Endodermal cell (in vitro differentiated cells): ENCODE results near the gene RUFY1. TPM values are rescaled to one million over a fixed set of nuclear protein-coding genes. Genes with fewer than 3 reads are reported as not detected.

Experiments
- DNase-seq: peaks from one replicate; pipeline ENCODE4 v3.0.0-alpha.2; 2017
- H3K27ac ChIP-seq: 2 replicates; pipeline ENCODE4 v1.5.1; 2013; ENCODE audit warnings: mild to moderate bottlenecking, low read depth, low read length, moderate library complexity
- H3K27me3 ChIP-seq: 2 replicates; pipeline ENCODE4 v1.6.1; 2013; ENCODE audit warnings: mild to moderate bottlenecking, low read length, moderate library complexity; ENCODE audit not compliant: insufficient read depth, control insufficient read depth, poor library complexity, severe bottlenecking
- H3K36me3 ChIP-seq: 2 replicates; pipeline ENCODE4 v1.7.0; 2013; ENCODE audit warnings: mild to moderate bottlenecking, low read length, moderate library complexity; ENCODE audit not compliant: control insufficient read depth, insufficient read depth
- H3K4me1 ChIP-seq: one replicate; pipeline ENCODE4 v1.7.0; 2013; ENCODE audit warnings: low read length; ENCODE audit not compliant: control insufficient read depth, insufficient read depth
- H3K4me3 ChIP-seq: 2 replicates; pipeline ENCODE4 v1.5.1; 2013; ENCODE audit warnings: mild to moderate bottlenecking, low read length, moderate library complexity
- H3K9ac ChIP-seq: 2 replicates; pipeline ENCODE4 v1.6.1; 2013; ENCODE audit warnings: mild to moderate bottlenecking, low read length, moderate library complexity; ENCODE audit not compliant: poor library complexity, severe bottlenecking; ENCODE audit errors: extremely low read depth
- H3K9me3 ChIP-seq: 2 replicates; pipeline ENCODE4 v1.6.1; 2013; ENCODE audit warnings: mild to moderate bottlenecking, low read length, moderate library complexity; ENCODE audit not compliant: control insufficient read depth
- H3K27ac Mint-ChIP-seq: 2 replicates; pipeline ENCODE4 v1.8.0; 2020; ENCODE audit warnings: mixed read lengths
- H3K27me3 Mint-ChIP-seq: 2 replicates; pipeline ENCODE4 v1.8.0; 2021; ENCODE audit warnings: mild to moderate bottlenecking, mixed read lengths; ENCODE audit not compliant: insufficient read depth
- H3K36me3 Mint-ChIP-seq: 2 replicates; pipeline ENCODE4 v1.8.0; 2020; ENCODE audit warnings: low read depth, mixed read lengths
- H3K4me1 Mint-ChIP-seq: 2 replicates; pipeline ENCODE4 v1.8.0; 2020; ENCODE audit warnings: mixed read lengths
- H3K4me3 Mint-ChIP-seq: 2 replicates; pipeline ENCODE4 v1.8.0; 2020; ENCODE audit warnings: mild to moderate bottlenecking, moderate library complexity, mixed read lengths
- H3K9me3 Mint-ChIP-seq: 2 replicates; pipeline ENCODE4 v1.8.0; 2020; ENCODE audit warnings: mild to moderate bottlenecking, mixed read lengths
- CTCF ChIP-seq: fragments of 200-600 bp; sonication (generic); conservative IDR thresholded peaks from 2 replicates; pipeline ENCODE4 v1.5.0; 2021; ENCODE audit warnings: antibody characterized with exemption, mild to moderate bottlenecking
- WGBS, 2 experiments: methylation state at CpG; one replicate each; pipeline versions ENCODE4 v1.1.5 to v1.1.7; 2013; ENCODE audit warnings: missing lambda C conversion rate in 2 of 2, mixed read lengths in 1 of 2; ENCODE audit not compliant: insufficient coverage in 1 of 2, insufficient read length in 1 of 2; 5-methylcytosine and 5-hydroxymethylcytosine counted together
- total RNA-seq, 2 donors: library from RNA; stranded (reverse); fragmentation: NEBNext Ultra II Directional in 1 of 2; extraction: Animal tissue kit (Norgen Biotek cat#: 25700) in 1 of 2; gene quantifications; 2 replicates in 1 of 2; 3 replicates in 1 of 2; pipeline ENCODE4 v1.2.1, GENCODE V29; 2021

The RUFY1 gene
- total RNA-seq, 2 donors from 2014 or later, result 45.7 to 74.0 TPM

- H3K36me3 Mint-ChIP-seq, result peaks cover 62% of the 10 kb centered on the region
- H3K4me1 Mint-ChIP-seq, result no peaks in the 10 kb centered on the region
- no peak for TF ChIP-seq CTCF
- Histone ChIP-seq H3K36me3 (peaks cover 51% of the 10 kb centered on the region), H3K4me1 (no peaks in the 10 kb centered on the region), H3K9ac (no peak overlapping the region), H3K27me3 (no peaks in the 10 kb centered on the region), H3K9me3 (no peaks in the 10 kb centered on the region), H3K4me3 (no peak overlapping the region), H3K27ac (peak overlapping the region; percentile 76)
- peak overlapping the region; percentile 39 for H3K27ac Mint-ChIP-seq
- no peaks in the 10 kb centered on the region for H3K9me3 Mint-ChIP-seq
- H3K27me3 Mint-ChIP-seq, result no peaks in the 10 kb centered on the region
- no peak for DNase-seq
- 95% methylated on average over 21 of the region's 21 CpGs for WGBS, 2 experiments
- H3K4me3 Mint-ChIP-seq, result no peak overlapping the region
These were observed 55.9 kb downstream of the RUFY1 start for GRCh38 chr5:179606071-179606909.

- Mint-ChIP-seq H3K4me1 (no peaks in the 10 kb centered on the region), H3K27me3 (no peaks in the 10 kb centered on the region), H3K4me3 (no peak overlapping the region), H3K9me3 (no peaks in the 10 kb centered on the region), H3K36me3 (peaks cover 62% of the 10 kb centered on the region), H3K27ac (no peak overlapping the region)
- WGBS, 2 experiments, result 90 to 93% methylated on average over 6 of the region's 6 CpGs
- H3K4me3 ChIP-seq, result no peak overlapping the region
- no peak for DNase-seq
- no peak for TF ChIP-seq CTCF
- no peaks in the 10 kb centered on the region for H3K27me3 ChIP-seq
- H3K9me3 ChIP-seq, result no peaks in the 10 kb centered on the region
- peak overlapping the region; percentile 76 for H3K27ac ChIP-seq
- H3K4me1 ChIP-seq, result no peaks in the 10 kb centered on the region
- peaks cover 55% of the 10 kb centered on the region for H3K36me3 ChIP-seq
- no peak overlapping the region for H3K9ac ChIP-seq
These were observed 56.5 kb downstream of the RUFY1 start for GRCh38 chr5:179606910-179607159.

- 82 to 85% methylated on average over 12 to 19 of the region's 19 CpGs for WGBS, 2 experiments
- no peak overlapping the region for H3K4me3 ChIP-seq
- H3K9ac ChIP-seq, result no peak overlapping the region
- DNase-seq, result peak; percentile 72
- Mint-ChIP-seq H3K36me3 (peaks cover 60% of the 10 kb centered on the region), H3K4me3 (no peak overlapping the region), H3K27me3 (no peaks in the 10 kb centered on the region), H3K4me1 (no peaks in the 10 kb centered on the region), H3K27ac (peak overlapping the region; percentile 65), H3K9me3 (no peaks in the 10 kb centered on the region)
- peak overlapping the region; percentile 76 for H3K27ac ChIP-seq
- peaks cover 52% of the 10 kb centered on the region for H3K36me3 ChIP-seq
- no peaks in the 10 kb centered on the region for H3K9me3 ChIP-seq
- H3K27me3 ChIP-seq, result no peaks in the 10 kb centered on the region
- no peak for TF ChIP-seq CTCF
- no peaks in the 10 kb centered on the region for H3K4me1 ChIP-seq
These were observed 57.0 kb downstream of the RUFY1 start for GRCh38 chr5:179607160-179607931.
